Panc1 (cell line): ENCODE measurements around the gene CSMD2. TPM values are rescaled to one million over a fixed set of nuclear protein-coding genes. Genes with fewer than 3 reads are reported as not detected.

Experiments used
- ATAC-seq: fragments of 200-7000 bp; cut with Tn5 transposase; 2 replicates; pipeline ENCODE4 v1.9.1; 2020; ENCODE audit warnings: mild to moderate bottlenecking, moderate library complexity
- BruUV-seq: library from RNA; stranded (reverse); fragments of 400-500 nt; replicated peaks from 2 replicates; lab custom pipeline; 2021; lab: Mats Ljungman, UMichigan
- CTCF ChIA-PET: fragments of 300-600 bp; sonication (Branson Sonifier 250); formaldehyde crosslinking; loops from one replicate; lab custom pipeline; 2022; ENCODE audit warnings: antibody characterized with exemption; lab: Charles Lee
- POLR2A ChIA-PET: fragments of 300-600 bp; sonication (Branson Sonifier 250); formaldehyde crosslinking; loops from one replicate; lab custom pipeline; 2022; ENCODE audit warnings: antibody characterized with exemption; lab: Charles Lee
- DNase-seq: peaks from one replicate; pipeline ENCODE4 v3.0.0-alpha.2; 2010; ENCODE audit warnings: low read depth, low spot score
- H3K27ac ChIP-seq: 2 replicates; pipeline ENCODE4 v1.5.1; 2011; ENCODE audit warnings: mild to moderate bottlenecking, low read length, inconsistent platforms
- H3K27me3 ChIP-seq: fragments of 200-500 bp; sonication (Bioruptor generic); 2 replicates; pipeline ENCODE4 v1.6.0; 2014; ENCODE audit warnings: low read length, inconsistent platforms; ENCODE audit not compliant: control insufficient read depth, insufficient read depth
- H3K36me3 ChIP-seq: fragments of 200-500 bp; sonication (Bioruptor generic); 2 replicates; pipeline ENCODE4 v1.5.1; 2014; ENCODE audit warnings: inconsistent platforms, mild to moderate bottlenecking, low read length, moderate library complexity; ENCODE audit not compliant: control insufficient read depth, insufficient read depth
- H3K4me1 ChIP-seq: 2 replicates; pipeline ENCODE4 v1.5.1; 2011; ENCODE audit warnings: inconsistent platforms, mild to moderate bottlenecking, low read length, moderate library complexity; ENCODE audit not compliant: control insufficient read depth, insufficient read depth
- H3K4me3 ChIP-seq, 2 experiments: 2 replicates each; pipeline ENCODE4 v1.5.1; 2011 to 2012; ENCODE audit warnings: low read depth in 2 of 2, low read length in 2 of 2, mild to moderate bottlenecking in 2 of 2, inconsistent platforms in 1 of 2, moderate library complexity in 1 of 2
- H3K9me3 ChIP-seq: fragments of 200-500 bp; sonication (Bioruptor generic); 2 replicates; pipeline ENCODE4 v1.5.1; 2014; ENCODE audit warnings: low read depth, mild to moderate bottlenecking, inconsistent platforms, low read length, moderate library complexity; ENCODE audit not compliant: control insufficient read depth, insufficient read depth
- CTCF ChIP-seq: fragments of 450-650 bp; IDR thresholded peaks from 2 replicates; pipeline ENCODE4 v1.5.1; 2017; ENCODE audit warnings: mild to moderate bottlenecking
- POLR2AphosphoS5 ChIP-seq: IDR thresholded peaks from 2 replicates; pipeline ENCODE4 v1.6.1; 2012; ENCODE audit warnings: mild to moderate bottlenecking, low read depth, low read length, moderate library complexity
- REST ChIP-seq, 2 experiments: IDR thresholded peaks; 2 replicates each; pipeline ENCODE4 v1.6.1; 2011 to 2012; ENCODE audit warnings: low read depth in 2 of 2, control low read depth in 1 of 2, low read length in 1 of 2, mild to moderate bottlenecking in 1 of 2, moderate library complexity in 1 of 2; ENCODE audit not compliant: insufficient read depth in 1 of 2
- SIN3A ChIP-seq: IDR thresholded peaks from 2 replicates; pipeline ENCODE4 v1.6.1; 2012; ENCODE audit warnings: low read depth, mild to moderate bottlenecking, low read length, moderate library complexity, borderline replicate concordance; ENCODE audit not compliant: insufficient read depth
- TCF7L2 ChIP-seq: IDR thresholded peaks from 2 replicates; pipeline ENCODE4 v1.6.1; 2011; ENCODE audit warnings: mild to moderate bottlenecking, low read depth, low read length, inconsistent platforms
- in situ Hi-C: cut with HindIII; loops from 2 replicates; pipeline ENCODE4 v1.10.0; 2016; ENCODE audit warnings: low sequenced_read_pairs, low pct_unique_long_range_greater_than_20kb
- intact Hi-C: fragments of 100-400 bp; cut with micrococcal nuclease; formaldehyde crosslinking; loops from one replicate; pipeline ENCODE4 v1.10.0; 2022; ENCODE audit not compliant: unreplicated experiment
- total RNA-seq: library from RNA; stranded (reverse); gene quantifications from one replicate; pipeline ENCODE4 v1.2.1, GENCODE V29; 2021; ENCODE audit not compliant: unreplicated experiment

Gene CSMD2
- total RNA-seq, 1 experiment from 2014 or later: not detected

GRCh38 chr1:33464552-33464951 is 700.5 kb downstream of the CSMD2 start:
- no TSS peak for BruUV-seq
- DNase-seq (no peak), ATAC-seq (no peak)
- in situ Hi-C loops (no loop called here), intact Hi-C loops (no loop called here)
- no peak for TF ChIP-seq CTCF
- TF ChIP-seq REST (IDR thresholded peaks at IDR 0.05; ENCODE audit: insufficient read depth in 1 of 2, low read depth in 2 of 2, low read length in 1 of 2): no peak
- TF ChIP-seq TCF7L2: no peak
- TF ChIP-seq POLR2AphosphoS5: no peak
- no peak for TF ChIP-seq SIN3A
- Histone ChIP-seq H3K27me3 (no peaks in the 10 kb centered on the region), H3K9me3 (no peaks in the 10 kb centered on the region), H3K36me3 (no peaks in the 10 kb centered on the region), H3K4me3 (no peak overlapping the region), H3K4me1 (no peaks in the 10 kb centered on the region), H3K27ac (no peak overlapping the region)
- CTCF ChIA-PET: no interaction called here
- POLR2A ChIA-PET: no interaction called here

Other genes with a start within 250 kb of the CSMD2 start
- gene C1orf94, start 11.7 kb upstream of the CSMD2 start, total RNA-seq: not detected